OCI-LY7 (cell line): ENCODE results near the gene INPP5A. TPM values are rescaled to one million over a fixed set of nuclear protein-coding genes. Genes with fewer than 3 reads are reported as not detected.

ENCODE experiments used
- BruUV-seq: library from RNA; stranded (reverse); fragments of 400-500 nt; replicated peaks from 2 replicates; lab custom pipeline; 2021; lab: Mats Ljungman, UMichigan
- CTCF ChIA-PET: fragments of 300-600 bp; sonication (Branson Sonifier 250); formaldehyde crosslinking; loops from one replicate; lab custom pipeline; 2022; ENCODE audit warnings: antibody characterized with exemption; ENCODE audit not compliant: unreplicated experiment; lab: Charles Lee
- POLR2A ChIA-PET: fragments of 300-600 bp; sonication (Branson Sonifier 250); formaldehyde crosslinking; loops from one replicate; lab custom pipeline; 2022; ENCODE audit warnings: antibody characterized with exemption; lab: Charles Lee
- DNase-seq: peaks from one replicate; pipeline ENCODE4 v3.0.0-alpha.2; 2015; ENCODE audit warnings: low spot score
- H2AFZ ChIP-seq: fragments of 200-600 bp; sonication (generic), shearing (Covaris generic); 2 replicates; pipeline ENCODE4 v1.6.1; 2014; ENCODE audit warnings: mild to moderate bottlenecking, antibody characterized with exemption, low read length, moderate library complexity
- H3K27ac ChIP-seq: fragments of 200-600 bp; sonication (generic); 2 replicates; pipeline ENCODE4 v1.5.1; 2014; ENCODE audit warnings: mixed run types, low read depth, mild to moderate bottlenecking, moderate library complexity, low read length, inconsistent platforms; ENCODE audit not compliant: poor library complexity, severe bottlenecking
- H3K36me3 ChIP-seq: fragments of 200-600 bp; sonication (generic); 2 replicates; pipeline ENCODE4 v1.6.1; 2014; ENCODE audit warnings: mild to moderate bottlenecking, antibody characterized with exemption, low read length, moderate library complexity, mixed read lengths; ENCODE audit not compliant: insufficient read depth
- H3K4me1 ChIP-seq: fragments of 200-600 bp; sonication (generic); 2 replicates; pipeline ENCODE4 v1.5.1; 2014; ENCODE audit warnings: mild to moderate bottlenecking, low read length; ENCODE audit not compliant: insufficient read depth, poor library complexity, severe bottlenecking
- H3K4me2 ChIP-seq: fragments of 200-600 bp; sonication (generic); 2 replicates; pipeline ENCODE4 v1.6.1; 2014; ENCODE audit warnings: mild to moderate bottlenecking, low read length
- H3K4me3 ChIP-seq: fragments of 200-600 bp; sonication (generic); 2 replicates; pipeline ENCODE4 v1.5.1; 2014; ENCODE audit warnings: mild to moderate bottlenecking, low read depth, low read length; ENCODE audit not compliant: poor library complexity, severe bottlenecking
- H3K79me2 ChIP-seq: fragments of 200-600 bp; sonication (generic); 2 replicates; pipeline ENCODE4 v1.6.1; 2016; ENCODE audit warnings: low read depth, mild to moderate bottlenecking, low read length, moderate library complexity, mixed read lengths; ENCODE audit not compliant: insufficient read depth
- H3K9me2 ChIP-seq: fragments of 200-600 bp; sonication (generic); 2 replicates; pipeline ENCODE4 v1.6.1; 2016; ENCODE audit warnings: mild to moderate bottlenecking, low read length, mixed read lengths; ENCODE audit not compliant: insufficient read depth
- H3K9me3 ChIP-seq: fragments of 200-600 bp; sonication (generic); 2 replicates; pipeline ENCODE4 v1.6.1; 2014; ENCODE audit warnings: mild to moderate bottlenecking, mixed run types, low read length, mixed read lengths
- H4K20me1 ChIP-seq: fragments of 200-600 bp; sonication (generic); 2 replicates; pipeline ENCODE4 v1.6.1; 2014; ENCODE audit warnings: mild to moderate bottlenecking, antibody characterized with exemption, low read length, moderate library complexity, mixed read lengths; ENCODE audit not compliant: insufficient read depth
- EZH2phosphoT487 ChIP-seq: fragments of 200-600 bp; sonication (generic); IDR thresholded peaks from 2 replicates; pipeline ENCODE4 v1.6.1; 2018; ENCODE audit warnings: low read depth, borderline replicate concordance, mild to moderate bottlenecking, mixed run types, antibody characterized with exemption, low read length, moderate library complexity, mixed read lengths
- intact Hi-C: fragments of 100-400 bp; cut with micrococcal nuclease; formaldehyde crosslinking; loops from one replicate; pipeline ENCODE4 v1.10.0; 2022; ENCODE audit not compliant: unreplicated experiment
- total RNA-seq, 2 experiments: library from RNA; depleted of rRNA in 1 of 2; stranded (reverse); fragments of >200 nt in 1 of 2; shearing (Covaris generic) in 1 of 2; gene quantifications; 2 replicates each; pipeline ENCODE4 v1.2.3, GENCODE V29; 2014 to 2022
- TF ChIP-seq, protein P1 (sequence below): fragments of 200-600 bp; sonication (generic); conservative IDR thresholded peaks from 2 replicates; pipeline ENCODE4 v1.5.1; 2014; ENCODE audit warnings: mild to moderate bottlenecking, antibody characterized with exemption, low read length, moderate library complexity, mixed read lengths

The INPP5A gene
- total RNA-seq, 2 experiments from 2014 or later, result 14.5 to 18.4 TPM

DNA sequence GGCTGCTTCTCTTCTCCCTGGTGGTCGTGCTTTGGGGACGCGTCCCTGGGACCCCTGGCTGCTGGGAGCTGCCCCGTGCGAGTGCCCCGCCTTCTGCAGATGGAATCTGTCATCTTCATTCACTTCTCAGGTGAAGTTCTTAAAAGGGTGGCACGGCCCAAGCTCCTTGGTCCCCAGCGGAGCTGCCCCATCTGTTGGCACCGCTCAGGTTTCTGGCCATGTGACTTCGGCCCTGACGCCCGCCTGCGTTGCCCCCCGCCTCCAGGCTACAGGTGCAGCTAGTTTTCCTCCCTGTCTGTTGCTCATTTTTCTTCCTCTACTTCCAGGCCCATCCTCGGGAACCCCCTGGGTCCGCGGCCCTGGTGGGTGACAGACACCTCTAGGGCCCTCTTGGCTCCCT lies 255.2 kb downstream of the INPP5A start:
- intact Hi-C loops, result no loop called here
- H4K20me1 ChIP-seq, result no peaks in the 10 kb centered on the region
- POLR2A ChIA-PET, result no interaction called here

DNA sequence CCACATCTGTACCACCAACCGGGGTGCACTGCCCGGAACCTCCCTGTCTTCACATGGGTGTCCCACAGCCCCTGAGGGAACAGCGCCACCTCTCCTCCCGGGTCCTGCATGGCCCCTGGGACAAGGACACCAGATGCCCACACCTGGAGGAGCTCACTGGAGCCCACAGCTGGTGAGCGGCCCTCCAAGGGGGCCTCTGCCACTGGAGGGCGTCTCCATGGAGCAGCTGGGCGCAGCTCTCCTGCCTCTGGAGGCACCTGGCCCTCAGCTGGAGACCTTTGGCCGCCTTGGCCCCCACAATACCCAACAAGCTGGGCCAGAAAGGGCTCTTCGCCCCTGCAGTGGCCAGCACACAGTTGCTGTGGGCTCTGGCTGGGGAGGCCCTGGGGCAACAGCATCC lies 255.6 kb downstream of the INPP5A start:
- no peak overlapping the region for H2AFZ ChIP-seq
- no peaks in the 10 kb centered on the region for H3K9me3 ChIP-seq
- no peaks in the 10 kb centered on the region for H3K4me1 ChIP-seq
- CTCF ChIA-PET, result no interaction called here
- H3K4me3 ChIP-seq, result no peak overlapping the region
- H3K36me3 ChIP-seq, result no peaks in the 10 kb centered on the region
- H3K9me2 ChIP-seq, result no peaks in the 10 kb centered on the region
- H3K79me2 ChIP-seq, result no peaks in the 10 kb centered on the region
- intact Hi-C loops, result no loop called here
- TF ChIP-seq, protein P1, sequence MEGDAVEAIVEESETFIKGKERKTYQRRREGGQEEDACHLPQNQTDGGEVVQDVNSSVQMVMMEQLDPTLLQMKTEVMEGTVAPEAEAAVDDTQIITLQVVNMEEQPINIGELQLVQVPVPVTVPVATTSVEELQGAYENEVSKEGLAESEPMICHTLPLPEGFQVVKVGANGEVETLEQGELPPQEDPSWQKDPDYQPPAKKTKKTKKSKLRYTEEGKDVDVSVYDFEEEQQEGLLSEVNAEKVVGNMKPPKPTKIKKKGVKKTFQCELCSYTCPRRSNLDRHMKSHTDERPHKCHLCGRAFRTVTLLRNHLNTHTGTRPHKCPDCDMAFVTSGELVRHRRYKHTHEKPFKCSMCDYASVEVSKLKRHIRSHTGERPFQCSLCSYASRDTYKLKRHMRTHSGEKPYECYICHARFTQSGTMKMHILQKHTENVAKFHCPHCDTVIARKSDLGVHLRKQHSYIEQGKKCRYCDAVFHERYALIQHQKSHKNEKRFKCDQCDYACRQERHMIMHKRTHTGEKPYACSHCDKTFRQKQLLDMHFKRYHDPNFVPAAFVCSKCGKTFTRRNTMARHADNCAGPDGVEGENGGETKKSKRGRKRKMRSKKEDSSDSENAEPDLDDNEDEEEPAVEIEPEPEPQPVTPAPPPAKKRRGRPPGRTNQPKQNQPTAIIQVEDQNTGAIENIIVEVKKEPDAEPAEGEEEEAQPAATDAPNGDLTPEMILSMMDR, result no peak
- TF ChIP-seq EZH2phosphoT487, result no peak
- no TSS peak for BruUV-seq
- no peak for DNase-seq
- no peaks in the 10 kb centered on the region for H4K20me1 ChIP-seq
- no peak overlapping the region for H3K4me2 ChIP-seq
- POLR2A ChIA-PET, result no interaction called here
- no peak overlapping the region for H3K27ac ChIP-seq

More for the DNA sequence above, 255.2 kb downstream of the INPP5A start:
- DNase-seq, result no peak
- H3K36me3 ChIP-seq, result no peaks in the 10 kb centered on the region
- no peaks in the 10 kb centered on the region for H3K79me2 ChIP-seq
- H3K27ac ChIP-seq, result no peak overlapping the region
- no peak overlapping the region for H2AFZ ChIP-seq
- H3K9me3 ChIP-seq, result no peaks in the 10 kb centered on the region
- no peak overlapping the region for H3K4me3 ChIP-seq
- H3K9me2 ChIP-seq, result no peaks in the 10 kb centered on the region
- CTCF ChIA-PET, result no interaction called here
- BruUV-seq, result no TSS peak
- no peaks in the 10 kb centered on the region for H3K4me1 ChIP-seq
- H3K4me2 ChIP-seq, result no peak overlapping the region
- no peak for TF ChIP-seq EZH2phosphoT487
- TF ChIP-seq, protein P1, result no peak

- no peak for DNase-seq
- H3K4me2 ChIP-seq, result no peak overlapping the region
- ChIA-PET POLR2A (no interaction called here), CTCF (no interaction called here)
- intact Hi-C loops, result no loop called here
- H2AFZ ChIP-seq, result no peak overlapping the region
- no peak overlapping the region for H3K4me3 ChIP-seq
- H3K9me3 ChIP-seq, result no peaks in the 10 kb centered on the region
- no TSS peak for BruUV-seq
- H3K4me1 ChIP-seq, result no peaks in the 10 kb centered on the region
- no peak overlapping the region for H3K27ac ChIP-seq
- no peaks in the 10 kb centered on the region for H3K36me3 ChIP-seq
- H3K9me2 ChIP-seq, result no peaks in the 10 kb centered on the region
- H4K20me1 ChIP-seq, result no peaks in the 10 kb centered on the region
- TF ChIP-seq, protein P1, result peak; percentile 21; the same call in 1 of the 2 replicates
- no peak for TF ChIP-seq EZH2phosphoT487
- H3K79me2 ChIP-seq, result no peaks in the 10 kb centered on the region
These were observed 256.6 kb downstream of the INPP5A start for GRCh38 chr10:132793871-132794849.
